Measurements from ENCODE around the gene NF2. TPM values are rescaled to one million over a fixed set of nuclear protein-coding genes. Genes with fewer than 3 reads are reported as not detected.
"Not testable (repeated sequence)": the region's sequence is repeated elsewhere in the genome, so short reads cannot be mapped to it uniquely, and the experiment has no call there.

NF2 gene
- total RNA-seq, 4 donors from 2014 or later, result 39.8 to 61.0 (median 45.1) TPM

- no peak overlapping the region for H3K4me3 ChIP-seq
- H3K4me1 ChIP-seq, result no peaks in the 10 kb centered on the region
- H3K9me3 ChIP-seq, result no peaks in the 10 kb centered on the region
- H3K36me3 ChIP-seq, result peaks cover 0 to 98% of the 10 kb centered on the region in 2 donors
- WGBS, 2 donors (ENCODE audit: low coverage in 1 of 2), result 73 to 81% methylated on average over 3 to 6 of the region's 6 CpGs
- no peak overlapping the region for H3K27ac ChIP-seq
- TF ChIP-seq EP300 (IDR thresholded peaks at IDR 0.05), result no peak
- TF ChIP-seq POLR2AphosphoS5 (IDR thresholded peaks at IDR 0.05), result no peak
- no peak for TF ChIP-seq POLR2A (IDR thresholded peaks at IDR 0.05)
- TF ChIP-seq, protein P1, sequence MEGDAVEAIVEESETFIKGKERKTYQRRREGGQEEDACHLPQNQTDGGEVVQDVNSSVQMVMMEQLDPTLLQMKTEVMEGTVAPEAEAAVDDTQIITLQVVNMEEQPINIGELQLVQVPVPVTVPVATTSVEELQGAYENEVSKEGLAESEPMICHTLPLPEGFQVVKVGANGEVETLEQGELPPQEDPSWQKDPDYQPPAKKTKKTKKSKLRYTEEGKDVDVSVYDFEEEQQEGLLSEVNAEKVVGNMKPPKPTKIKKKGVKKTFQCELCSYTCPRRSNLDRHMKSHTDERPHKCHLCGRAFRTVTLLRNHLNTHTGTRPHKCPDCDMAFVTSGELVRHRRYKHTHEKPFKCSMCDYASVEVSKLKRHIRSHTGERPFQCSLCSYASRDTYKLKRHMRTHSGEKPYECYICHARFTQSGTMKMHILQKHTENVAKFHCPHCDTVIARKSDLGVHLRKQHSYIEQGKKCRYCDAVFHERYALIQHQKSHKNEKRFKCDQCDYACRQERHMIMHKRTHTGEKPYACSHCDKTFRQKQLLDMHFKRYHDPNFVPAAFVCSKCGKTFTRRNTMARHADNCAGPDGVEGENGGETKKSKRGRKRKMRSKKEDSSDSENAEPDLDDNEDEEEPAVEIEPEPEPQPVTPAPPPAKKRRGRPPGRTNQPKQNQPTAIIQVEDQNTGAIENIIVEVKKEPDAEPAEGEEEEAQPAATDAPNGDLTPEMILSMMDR (IDR thresholded peaks at IDR 0.05), result no peak
- no peak for ATAC-seq
- H3K27me3 ChIP-seq, result no peaks in the 10 kb centered on the region
These were observed 39.6 kb upstream of the NF2 start for GRCh38 chr22:29563652-29564460.

DNA sequence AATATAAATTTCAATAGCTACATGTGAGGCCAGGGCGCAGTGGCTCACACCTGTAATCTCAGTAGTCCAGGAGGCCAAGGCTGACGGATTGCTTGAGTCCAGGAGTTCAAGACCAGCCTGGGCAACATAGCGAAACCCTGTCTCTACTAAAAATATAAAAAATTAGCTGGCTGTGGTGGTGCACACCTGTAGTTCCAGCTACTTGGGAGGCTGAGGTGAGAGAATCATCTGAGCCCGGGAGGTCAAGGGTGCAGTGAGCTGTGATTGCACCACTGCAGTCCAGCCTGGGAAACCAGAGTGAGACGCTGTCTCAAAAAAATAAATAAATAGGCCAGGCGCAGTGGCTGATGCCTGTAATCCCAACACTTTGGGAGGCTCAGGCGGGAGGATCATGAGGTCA, 36.9 kb upstream of the NF2 start:
- not testable (repeated sequence) for H3K4me1 ChIP-seq, ATAC-seq, H3K27me3 ChIP-seq, H3K4me3 ChIP-seq, H3K9me3 ChIP-seq, H3K27ac ChIP-seq
- H3K36me3 ChIP-seq, result peaks cover 0 to 86% of the 10 kb centered on the region in 2 donors
- WGBS, 2 donors (ENCODE audit: low coverage in 1 of 2), result 91 to 100% methylated on average over 3 to 6 of the region's 7 CpGs

DNA sequence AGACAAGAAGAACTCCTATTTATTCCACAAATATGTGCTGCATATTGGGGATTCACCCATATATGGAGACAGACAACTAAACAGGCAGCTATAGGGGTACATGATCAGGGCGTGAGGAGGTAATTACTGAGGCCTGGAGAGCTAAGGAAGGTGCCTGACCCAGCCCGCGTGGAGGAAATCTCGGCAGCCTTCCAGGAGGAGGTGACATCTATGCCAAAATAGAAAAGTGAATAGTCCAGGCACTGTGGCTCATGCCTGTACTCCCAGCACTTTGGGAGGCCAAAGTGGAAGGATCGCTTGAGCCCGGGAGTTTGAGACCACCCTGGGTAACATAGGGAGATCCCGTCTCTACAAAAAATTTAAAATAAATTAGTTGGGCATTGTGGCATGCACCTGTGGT, 36.1 kb upstream of the NF2 start:
- WGBS, 2 donors (ENCODE audit: low coverage in 1 of 2), result 65 to 87% methylated on average over 5 to 6 of the region's 7 CpGs
- ATAC-seq, result no peak
- peaks cover 0 to 78% of the 10 kb centered on the region in 2 donors for H3K36me3 ChIP-seq
- H3K4me3 ChIP-seq, result no peak overlapping the region
- H3K27me3 ChIP-seq, result no peaks in the 10 kb centered on the region
- no peak overlapping the region for H3K27ac ChIP-seq
- H3K4me1 ChIP-seq, result no peaks in the 10 kb centered on the region
- no peaks in the 10 kb centered on the region for H3K9me3 ChIP-seq
- TF ChIP-seq POLR2A (IDR thresholded peaks at IDR 0.05) (no peak), EP300 (IDR thresholded peaks at IDR 0.05) (no peak), POLR2AphosphoS5 (IDR thresholded peaks at IDR 0.05) (no peak)
- TF ChIP-seq, protein P1 (IDR thresholded peaks at IDR 0.05), result no peak

DNA sequence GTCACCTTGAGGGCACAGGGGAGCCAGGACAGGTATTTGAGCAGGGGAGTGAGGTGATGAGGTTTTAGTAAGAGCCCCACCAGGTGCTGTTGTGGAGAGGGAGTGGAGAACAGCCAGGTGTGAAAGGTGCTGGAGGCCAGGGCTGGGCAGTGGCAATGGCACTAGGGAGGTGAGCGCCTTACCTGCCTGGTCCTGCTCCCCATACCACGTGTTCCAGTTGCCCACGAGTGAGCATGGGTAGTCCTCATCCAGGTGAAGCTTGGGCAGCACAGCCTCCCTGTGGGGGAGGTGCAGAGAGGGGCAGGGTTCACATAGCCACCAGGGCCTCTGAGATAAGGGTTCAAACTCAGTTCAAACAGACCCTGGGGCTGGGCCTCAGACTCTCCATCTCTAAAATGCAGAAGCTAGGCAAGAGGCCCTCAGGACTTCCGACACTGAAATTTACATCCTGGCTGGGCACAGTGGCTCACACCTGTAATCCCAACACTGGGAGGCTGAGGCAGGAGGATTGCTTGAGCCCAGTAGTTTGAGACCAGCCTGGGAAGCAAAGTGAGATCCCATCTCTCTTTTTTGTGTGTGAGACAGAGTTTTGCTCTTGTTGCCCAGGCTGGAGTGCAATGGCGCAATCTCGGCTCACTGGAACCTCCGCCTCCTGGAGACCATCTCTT, 34.3 kb upstream of the NF2 start:
- Histone ChIP-seq H3K4me3 (no peak overlapping the region), H3K27me3 (no peaks in the 10 kb centered on the region), H3K27ac (no peak overlapping the region), H3K4me1 (no peaks in the 10 kb centered on the region), H3K36me3 (peaks cover 0 to 71% of the 10 kb centered on the region in 2 donors), H3K9me3 (no peaks in the 10 kb centered on the region)
- WGBS, 2 donors (ENCODE audit: low coverage in 1 of 2), result 60 to 96% methylated on average over 1 to 6 of the region's 7 CpGs
- no peak for TF ChIP-seq POLR2A (IDR thresholded peaks at IDR 0.05)
- TF ChIP-seq, protein P1 (IDR thresholded peaks at IDR 0.05), result no peak
- TF ChIP-seq POLR2AphosphoS5 (IDR thresholded peaks at IDR 0.05), result no peak
- TF ChIP-seq EP300 (IDR thresholded peaks at IDR 0.05), result no peak
- ATAC-seq, result no peak

GRCh38 chr22:29570456-29570855, 33.0 kb upstream of the NF2 start:
- no peak overlapping the region for H3K4me3 ChIP-seq
- H3K36me3 ChIP-seq, result peaks cover 0 to 58% of the 10 kb centered on the region in 2 donors
- 80% methylated on average over 1 to 3 of the region's 7 CpGs for WGBS, 2 donors (ENCODE audit: low coverage in 1 of 2)
- H3K4me1 ChIP-seq, result no peaks in the 10 kb centered on the region
- no peaks in the 10 kb centered on the region for H3K27me3 ChIP-seq
- TF ChIP-seq POLR2A (IDR thresholded peaks at IDR 0.05) (no peak), EP300 (IDR thresholded peaks at IDR 0.05) (no peak), POLR2AphosphoS5 (IDR thresholded peaks at IDR 0.05) (no peak)
- TF ChIP-seq, protein P1 (IDR thresholded peaks at IDR 0.05), result no peak
- no peaks in the 10 kb centered on the region for H3K9me3 ChIP-seq
- no peak overlapping the region for H3K27ac ChIP-seq
- ATAC-seq, result no peak

Data from gastroesophageal sphincter (tissue), 4 donors.